HL-60 (cell line): Measurements from ENCODE around the gene OR6B1.

Source experiments
- DNase-seq, 2 experiments: peaks; one replicate each; pipeline ENCODE4 v3.0.0-alpha.2; 2010 to 2020; ENCODE audit warnings: low read depth in 1 of 2, low spot score in 1 of 2
- H3K27ac ChIP-seq: fragments of 250-450 bp; sonication (Bioruptor Pico); replicated peaks from 2 replicates; pipeline ENCODE4 v1.5.1; 2020; ENCODE audit warnings: mild to moderate bottlenecking, moderate library complexity
- H3K27me3 ChIP-seq: fragments of 250-450 bp; sonication (Bioruptor Pico); 2 replicates; pipeline ENCODE4 v1.5.1; 2021; ENCODE audit warnings: mild to moderate bottlenecking, moderate library complexity; ENCODE audit not compliant: insufficient read depth, poor library complexity, severe bottlenecking
- H3K4me3 ChIP-seq: replicated peaks from 2 replicates; pipeline ENCODE4 v1.5.1; 2011; ENCODE audit warnings: mild to moderate bottlenecking, control low read depth, low read length; ENCODE audit not compliant: insufficient read depth
- CTCF ChIP-seq: IDR thresholded peaks from one replicate; pipeline ENCODE4 v1.5.1; 2011; ENCODE audit warnings: low read length, control low read depth, inconsistent platforms; ENCODE audit not compliant: insufficient read depth
- GABPA ChIP-seq: IDR thresholded peaks from 2 replicates; pipeline ENCODE4 v1.6.1; 2012; ENCODE audit warnings: low read depth
- POLR2AphosphoS5 ChIP-seq: IDR thresholded peaks from 2 replicates; pipeline ENCODE4 v1.6.1; 2012; ENCODE audit warnings: low read depth
- REST ChIP-seq: IDR thresholded peaks from 2 replicates; pipeline ENCODE4 v1.6.1; 2012; ENCODE audit warnings: low read depth; ENCODE audit not compliant: insufficient replicate concordance
- SPI1 ChIP-seq: IDR thresholded peaks from 2 replicates; pipeline ENCODE4 v1.6.1; 2012; ENCODE audit warnings: low read depth, mild to moderate bottlenecking, borderline replicate concordance

Gene OR6B1

GRCh38 chr7:143987513-143987912 lies 12.6 kb upstream of the OR6B1 start:
- TF ChIP-seq REST (no peak), GABPA (no peak)
- no peak overlapping the region for H3K4me3 ChIP-seq
- H3K27ac ChIP-seq = no peak overlapping the region
- DNase-seq = no peak
- no peaks in the 10 kb centered on the region for H3K27me3 ChIP-seq

GRCh38 chr7:143988976-143989745 lies 11.0 kb upstream of the OR6B1 start:
- no peak for DNase-seq
- H3K27ac ChIP-seq = no peak overlapping the region
- TF ChIP-seq SPI1 (no peak), REST (no peak), POLR2AphosphoS5 (no peak), CTCF (no peak), GABPA (no peak)
- H3K27me3 ChIP-seq = no peaks in the 10 kb centered on the region
- H3K4me3 ChIP-seq = no peak overlapping the region

- Histone ChIP-seq H3K4me3 (no peak overlapping the region), H3K27ac (no peak overlapping the region), H3K27me3 (no peaks in the 10 kb centered on the region)
- no peak for DNase-seq
- no peak for TF ChIP-seq POLR2AphosphoS5
- no peak for TF ChIP-seq SPI1
- TF ChIP-seq CTCF = no peak
- no peak for TF ChIP-seq GABPA
- no peak for TF ChIP-seq REST
Observed at GRCh38 chr7:143992670-143993069, 7.5 kb upstream of the OR6B1 start.
